Calu3 (cell line): ENCODE measurements around the gene ABHD2. TPM values are rescaled to one million over a fixed set of nuclear protein-coding genes. Genes with fewer than 3 reads are reported as not detected.
A peak's percentile ranks its signal among the peaks of the same experiment; 100 is the strongest.

Source experiments
- BruUV-seq: library from RNA; stranded (reverse); fragments of 400-500 nt; replicated peaks from 2 replicates; lab custom pipeline; 2021; lab: Mats Ljungman, UMichigan
- CTCF ChIA-PET: fragments of 300-600 bp; sonication (Branson Sonifier 250); formaldehyde crosslinking; loops from one replicate; lab custom pipeline; 2022; ENCODE audit warnings: antibody characterized with exemption; lab: Charles Lee
- DNase-seq: peaks from one replicate; pipeline ENCODE4 v3.0.0; 2022
- H3K27ac Mint-ChIP-seq: one replicate; pipeline ENCODE4 v1.8.0; 2022; ENCODE audit warnings: mixed read lengths; ENCODE audit not compliant: unreplicated experiment
- H3K27me3 Mint-ChIP-seq: one replicate; pipeline ENCODE4 v1.8.0; 2022; ENCODE audit warnings: mixed read lengths; ENCODE audit not compliant: unreplicated experiment
- H3K36me3 Mint-ChIP-seq: one replicate; pipeline ENCODE4 v1.8.0; 2022; ENCODE audit warnings: mild to moderate bottlenecking, moderate library complexity, mixed read lengths; ENCODE audit not compliant: insufficient read depth, unreplicated experiment
- H3K4me1 Mint-ChIP-seq: one replicate; pipeline ENCODE4 v1.8.0; 2022; ENCODE audit warnings: mild to moderate bottlenecking, low read depth, mixed read lengths; ENCODE audit not compliant: unreplicated experiment
- H3K4me3 Mint-ChIP-seq: one replicate; pipeline ENCODE4 v1.8.0; 2022; ENCODE audit warnings: mild to moderate bottlenecking, low read depth, moderate library complexity, mixed read lengths; ENCODE audit not compliant: unreplicated experiment
- H3K9me3 Mint-ChIP-seq: one replicate; pipeline ENCODE4 v1.8.0; 2022; ENCODE audit warnings: low read depth, mixed read lengths; ENCODE audit not compliant: unreplicated experiment
- intact Hi-C: fragments of 100-400 bp; cut with micrococcal nuclease; formaldehyde crosslinking; loops from one replicate; pipeline ENCODE4 v1.10.0; 2022; ENCODE audit not compliant: unreplicated experiment
- total RNA-seq: library from RNA; stranded (reverse); gene quantifications from 2 replicates; pipeline ENCODE4 v1.2.3, GENCODE V29; 2022
- TF ChIP-seq, protein P1 (sequence below): fragments of 200-600 bp; IDR thresholded peaks from one replicate; pipeline ENCODE4 v1.8.0; 2022; ENCODE audit warnings: antibody characterized with exemption; ENCODE audit not compliant: unreplicated experiment

The ABHD2 gene
- total RNA-seq, 1 experiment from 2014 or later = 353 TPM

DNA sequence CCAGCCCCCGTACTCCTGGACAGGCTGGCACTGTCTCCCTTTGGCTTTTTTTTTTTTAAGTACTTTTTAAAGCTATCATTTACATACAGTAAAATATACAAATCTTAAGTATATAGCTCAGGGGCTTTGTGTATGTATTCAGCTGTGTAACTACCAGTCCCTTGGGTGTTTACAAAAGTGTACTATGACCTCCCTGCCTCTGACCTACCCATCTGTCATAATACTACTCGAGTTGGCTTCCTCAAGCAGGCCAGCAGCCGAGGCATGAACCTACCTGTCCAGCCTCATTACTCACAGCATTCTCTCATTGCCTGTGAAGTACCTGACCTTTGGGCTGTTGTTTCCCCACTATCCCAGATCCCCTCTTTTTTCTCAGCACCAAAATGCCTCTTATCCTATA, 33.2 kb downstream of the ABHD2 start:
- Mint-ChIP-seq H3K27ac (peak overlapping the region; percentile 98), H3K36me3 (peaks cover 84% of the 10 kb centered on the region), H3K27me3 (no peaks in the 10 kb centered on the region), H3K4me3 (peak overlapping the region; percentile 27), H3K4me1 (peaks cover 93% of the 10 kb centered on the region), H3K9me3 (no peaks in the 10 kb centered on the region)
- CTCF ChIA-PET = interaction anchor here (0.6 to 3.9 kb wide), 11 partner anchors 8 to 56 kb away, joined by 3 to 21 read pairs (median 4); partner anchors contain the start of gene ABHD2
- BruUV-seq = no TSS peak
- intact Hi-C loops = loop anchor here (2.0 kb wide), 2 partner anchors 31 to 59 kb away; no protein-coding TSS in a partner anchor
- TF ChIP-seq, protein P1, sequence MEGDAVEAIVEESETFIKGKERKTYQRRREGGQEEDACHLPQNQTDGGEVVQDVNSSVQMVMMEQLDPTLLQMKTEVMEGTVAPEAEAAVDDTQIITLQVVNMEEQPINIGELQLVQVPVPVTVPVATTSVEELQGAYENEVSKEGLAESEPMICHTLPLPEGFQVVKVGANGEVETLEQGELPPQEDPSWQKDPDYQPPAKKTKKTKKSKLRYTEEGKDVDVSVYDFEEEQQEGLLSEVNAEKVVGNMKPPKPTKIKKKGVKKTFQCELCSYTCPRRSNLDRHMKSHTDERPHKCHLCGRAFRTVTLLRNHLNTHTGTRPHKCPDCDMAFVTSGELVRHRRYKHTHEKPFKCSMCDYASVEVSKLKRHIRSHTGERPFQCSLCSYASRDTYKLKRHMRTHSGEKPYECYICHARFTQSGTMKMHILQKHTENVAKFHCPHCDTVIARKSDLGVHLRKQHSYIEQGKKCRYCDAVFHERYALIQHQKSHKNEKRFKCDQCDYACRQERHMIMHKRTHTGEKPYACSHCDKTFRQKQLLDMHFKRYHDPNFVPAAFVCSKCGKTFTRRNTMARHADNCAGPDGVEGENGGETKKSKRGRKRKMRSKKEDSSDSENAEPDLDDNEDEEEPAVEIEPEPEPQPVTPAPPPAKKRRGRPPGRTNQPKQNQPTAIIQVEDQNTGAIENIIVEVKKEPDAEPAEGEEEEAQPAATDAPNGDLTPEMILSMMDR = no peak
- DNase-seq = no peak

DNA sequence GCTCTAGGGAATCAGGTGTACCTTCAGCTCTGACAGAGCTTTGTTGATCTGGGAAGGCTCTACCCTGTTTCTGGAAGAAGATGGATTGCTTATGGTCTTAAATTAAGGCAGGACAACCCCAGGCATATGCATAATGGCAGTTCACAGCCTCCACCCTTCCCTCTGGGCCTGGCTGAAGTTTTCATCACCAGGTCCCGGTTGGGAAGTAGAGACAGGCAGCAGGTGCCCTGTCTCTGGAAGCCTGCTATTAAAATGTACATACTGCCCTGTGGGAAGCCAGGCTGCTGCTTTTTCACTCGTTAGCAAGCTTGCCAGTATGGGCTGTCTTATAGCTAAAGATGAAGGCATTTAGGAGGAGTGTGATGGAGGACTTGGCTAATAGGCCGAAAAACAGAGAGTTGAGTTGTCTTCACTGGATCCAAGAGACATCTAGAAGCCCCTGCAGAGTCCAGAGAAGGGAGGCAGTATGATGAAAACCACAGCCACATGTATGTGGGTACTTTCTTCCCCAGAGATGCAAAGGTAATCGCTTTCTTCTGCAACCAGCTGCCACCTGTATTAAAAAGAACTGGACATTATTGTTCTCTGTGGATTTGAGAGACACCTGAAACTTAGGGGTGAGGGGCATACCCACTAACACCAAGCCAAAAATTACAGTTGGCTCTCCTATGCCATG, 34.4 kb downstream of the ABHD2 start:
- no peak for DNase-seq
- Mint-ChIP-seq H3K4me3 (no peak overlapping the region), H3K36me3 (peaks cover 75% of the 10 kb centered on the region), H3K27me3 (no peaks in the 10 kb centered on the region), H3K9me3 (no peaks in the 10 kb centered on the region), H3K27ac (peak overlapping the region; percentile 98), H3K4me1 (peaks cover 83% of the 10 kb centered on the region)
- intact Hi-C loops = no loop called here
- TF ChIP-seq, protein P1 = no peak
- no TSS peak for BruUV-seq
- CTCF ChIA-PET = interaction anchor here (1.2 to 3.9 kb wide), 4 partner anchors 11 to 55 kb away, joined by 3 to 21 read pairs (median 4); partner anchors contain the start of gene ABHD2

DNA sequence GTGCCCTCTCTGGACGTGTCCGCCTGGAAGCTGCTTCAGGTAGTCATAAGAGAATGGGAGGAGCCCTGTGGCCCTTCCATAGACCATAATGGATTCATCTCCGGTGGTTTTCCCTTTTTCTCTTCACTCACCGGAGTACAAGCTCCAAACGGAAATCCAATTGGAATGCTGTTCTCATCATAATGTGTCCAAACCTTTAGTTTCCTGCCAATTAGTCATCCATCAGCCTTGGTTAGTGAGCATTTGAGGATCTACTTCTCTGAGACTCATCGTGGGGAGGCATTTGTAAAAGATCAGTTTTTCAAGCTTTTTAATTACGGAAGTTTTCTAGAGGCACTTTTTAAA, 34.9 kb downstream of the ABHD2 start:
- CTCF ChIA-PET = interaction anchor here (1.2 to 3.9 kb wide), 3 partner anchors 12 to 55 kb away, joined by 3 to 21 read pairs (median 3); no protein-coding TSS in a partner anchor
- H3K4me3 Mint-ChIP-seq = no peak overlapping the region

DNA sequence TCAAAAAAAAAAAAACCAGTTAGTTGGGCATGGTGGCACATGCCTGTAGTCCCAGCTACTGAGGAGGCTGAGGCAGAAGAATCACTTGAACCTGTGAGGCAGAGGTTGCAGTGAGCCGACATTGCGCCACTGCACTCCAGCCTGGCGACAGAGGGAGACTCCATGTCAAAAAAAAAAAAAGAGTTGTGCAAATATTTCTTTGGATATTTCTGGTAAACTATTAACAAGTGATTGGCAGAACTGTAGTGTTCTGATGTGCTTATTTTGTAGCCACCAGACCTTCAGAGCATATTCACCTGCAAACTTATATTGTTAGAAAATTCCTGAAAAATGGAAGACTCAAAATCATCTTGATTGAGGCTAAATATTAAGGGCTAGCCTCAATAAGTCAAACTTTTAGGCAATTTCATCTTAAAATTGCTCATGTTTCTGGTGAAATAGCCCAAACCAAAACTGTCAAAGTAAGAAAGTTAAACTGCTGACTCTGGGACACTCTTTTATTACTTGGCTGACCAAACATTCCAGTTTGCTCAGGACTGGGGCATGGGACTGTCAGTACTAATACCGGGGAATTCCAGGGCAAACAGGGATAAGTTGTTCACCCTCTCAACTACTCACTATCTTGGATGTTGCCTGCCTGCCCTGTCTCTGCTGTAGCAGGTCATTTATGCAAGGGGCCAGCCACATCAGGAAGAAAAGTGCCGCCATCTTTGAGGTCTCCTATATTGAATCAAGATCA, 37.0 kb downstream of the ABHD2 start:
- intact Hi-C loops = loop anchor here (5.0 kb wide), 1 partner anchor 42 kb away; no protein-coding TSS in a partner anchor
- H3K4me1 Mint-ChIP-seq = peaks cover 57% of the 10 kb centered on the region
- peaks cover 49% of the 10 kb centered on the region for H3K36me3 Mint-ChIP-seq
- H3K9me3 Mint-ChIP-seq = no peaks in the 10 kb centered on the region
- H3K27me3 Mint-ChIP-seq = no peaks in the 10 kb centered on the region
- H3K27ac Mint-ChIP-seq = no peak overlapping the region
- BruUV-seq = no TSS peak
- CTCF ChIA-PET = interaction anchor here (0.7 to 1.4 kb wide), 3 partner anchors 10 to 37 kb away, joined by 3 to 6 read pairs (median 3); partner anchors contain the start of gene ABHD2
- DNase-seq = no peak
- TF ChIP-seq, protein P1 = no peak
- peak overlapping the region; percentile 27 for H3K4me3 Mint-ChIP-seq

More for the DNA sequence above, 34.9 kb downstream of the ABHD2 start:
- BruUV-seq = no TSS peak
- Mint-ChIP-seq H3K4me1 (peaks cover 77% of the 10 kb centered on the region), H3K27me3 (no peaks in the 10 kb centered on the region), H3K27ac (no peak overlapping the region), H3K9me3 (no peaks in the 10 kb centered on the region), H3K36me3 (peaks cover 70% of the 10 kb centered on the region)
- DNase-seq = no peak
- intact Hi-C loops = no loop called here
- TF ChIP-seq, protein P1 = no peak
